Stimulated activated CD4-positive, alpha-beta T cell treated with anti-CD3 and anti-CD28 coated beads, Interleukin-1b, Interleukin-23, amount 100 ng/mL, for 24 hours (primary cell): ENCODE data around the gene ANTKMT.
A peak's percentile ranks its signal among the peaks of the same experiment; 100 is the strongest.

Experiments
- DNase-seq, 4 experiments: peaks; one replicate each; pipeline ENCODE4 v3.0.0-alpha.2; 2020; ENCODE audit warnings: low read depth in 4 of 4, low spot score in 1 of 4

ANTKMT gene

GRCh38 chr16:727291-727977 is 6.5 kb downstream of the ANTKMT start:
- DNase-seq = no peak

DNA sequence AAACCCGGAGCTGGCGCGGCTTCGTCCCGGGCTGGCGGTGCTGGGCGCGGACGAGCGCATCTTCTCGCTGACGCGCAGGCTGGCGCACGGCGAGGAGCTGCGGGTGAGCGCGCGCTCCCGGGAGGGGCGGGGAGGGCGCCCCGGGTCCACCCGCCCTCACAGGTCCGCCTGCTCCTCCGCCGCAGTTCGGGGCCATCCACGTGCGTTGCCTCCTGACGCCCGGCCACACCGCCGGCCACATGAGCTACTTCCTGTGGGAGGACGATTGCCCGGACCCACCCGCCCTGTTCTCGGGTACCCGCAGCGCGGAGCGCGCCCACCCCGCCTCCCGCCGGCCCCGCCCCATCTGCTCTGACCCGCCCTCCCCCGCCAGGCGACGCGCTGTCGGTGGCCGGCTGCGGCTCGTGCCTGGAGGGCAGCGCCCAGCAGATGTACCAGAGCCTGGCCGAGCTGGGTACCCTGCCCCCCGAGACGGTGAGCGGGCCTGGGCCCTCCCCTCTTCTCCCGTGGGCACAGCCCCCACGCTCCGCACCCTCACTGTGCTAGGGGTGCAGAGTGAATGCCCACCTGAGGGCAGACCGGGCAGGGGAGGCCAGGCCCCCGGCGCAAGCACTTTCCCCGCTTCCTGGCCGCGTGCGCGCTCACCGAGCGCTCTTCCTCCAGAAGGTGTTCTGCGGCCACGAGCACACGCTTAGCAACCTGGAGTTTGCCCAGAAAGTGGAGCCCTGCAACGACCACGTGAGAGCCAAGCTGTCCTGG is 7.4 kb downstream of the ANTKMT start:
- peak in 2 of 4 experiments; percentile 41 to 64 for DNase-seq

- DNase-seq = no peak
These were observed 8.2 kb downstream of the ANTKMT start for GRCh38 chr16:728890-729744.

- DNase-seq = no peak
These were observed 9.1 kb downstream of the ANTKMT start for GRCh38 chr16:729768-730665.

DNA sequence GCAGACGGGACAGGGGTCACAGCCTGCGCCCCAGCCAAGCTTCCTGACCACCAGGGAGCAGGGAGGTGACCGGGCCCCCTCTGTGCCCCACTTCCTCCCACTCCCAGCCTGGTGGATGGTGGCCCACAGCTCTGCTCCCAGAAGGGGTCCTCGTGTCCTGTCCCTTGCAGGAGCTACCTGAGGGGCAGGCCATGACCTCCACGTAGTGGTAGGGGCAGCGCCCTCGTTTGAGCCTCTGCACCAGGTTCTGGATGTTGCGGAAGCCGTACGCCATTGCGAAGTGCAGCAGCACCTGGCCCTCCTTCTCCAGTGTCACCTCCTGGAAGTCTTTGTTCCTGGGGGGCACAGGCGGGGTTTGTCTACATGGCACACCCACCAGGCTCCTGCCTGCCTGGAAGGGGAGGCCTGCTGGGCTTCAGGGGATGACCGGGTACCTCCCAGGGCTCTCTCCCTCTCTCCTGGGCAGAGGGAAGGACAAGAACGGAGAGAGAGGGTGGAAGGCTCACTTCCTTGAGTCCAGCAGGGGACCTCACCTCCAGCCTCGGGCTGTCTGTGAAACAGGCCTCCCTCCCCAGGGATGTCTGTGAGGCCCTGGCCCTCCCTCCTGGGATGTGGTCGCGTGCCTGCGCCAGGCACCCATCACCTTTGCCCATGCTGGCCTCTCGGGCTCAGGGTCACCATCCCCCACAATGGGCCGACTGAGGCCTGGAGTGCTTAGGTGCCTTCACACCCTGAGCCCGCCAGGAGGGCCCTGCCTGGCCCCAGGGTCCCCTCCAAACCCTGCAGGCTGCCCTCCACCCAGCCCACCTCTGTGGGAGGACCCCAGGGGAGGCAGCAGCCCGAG is 9.9 kb downstream of the ANTKMT start:
- no peak for DNase-seq

DNA sequence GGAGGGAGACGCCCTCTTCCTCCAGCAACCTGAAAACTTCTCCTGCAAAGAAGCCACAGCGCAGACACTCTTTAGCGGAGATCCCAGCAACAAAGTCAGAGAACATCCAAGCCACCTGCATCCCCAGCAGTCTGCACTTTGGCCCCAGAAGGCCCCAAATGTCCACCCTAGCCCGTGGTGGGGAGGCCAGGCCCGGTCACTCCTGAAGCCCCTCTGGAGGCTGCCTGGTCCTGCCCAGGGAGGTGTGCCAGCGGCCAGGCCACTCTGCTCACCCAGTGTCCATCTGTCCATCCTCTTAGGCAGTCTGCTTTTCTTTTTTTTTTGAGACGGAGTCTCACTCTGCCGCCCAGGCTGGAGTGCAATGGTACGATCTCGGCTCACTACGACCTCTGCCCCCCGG is 11.4 kb downstream of the ANTKMT start:
- no peak for DNase-seq

GRCh38 chr16:732936-733335 is 12.0 kb downstream of the ANTKMT start:
- no peak for DNase-seq

- DNase-seq = no peak
These were observed 12.6 kb downstream of the ANTKMT start for GRCh38 chr16:733382-734207.

DNA sequence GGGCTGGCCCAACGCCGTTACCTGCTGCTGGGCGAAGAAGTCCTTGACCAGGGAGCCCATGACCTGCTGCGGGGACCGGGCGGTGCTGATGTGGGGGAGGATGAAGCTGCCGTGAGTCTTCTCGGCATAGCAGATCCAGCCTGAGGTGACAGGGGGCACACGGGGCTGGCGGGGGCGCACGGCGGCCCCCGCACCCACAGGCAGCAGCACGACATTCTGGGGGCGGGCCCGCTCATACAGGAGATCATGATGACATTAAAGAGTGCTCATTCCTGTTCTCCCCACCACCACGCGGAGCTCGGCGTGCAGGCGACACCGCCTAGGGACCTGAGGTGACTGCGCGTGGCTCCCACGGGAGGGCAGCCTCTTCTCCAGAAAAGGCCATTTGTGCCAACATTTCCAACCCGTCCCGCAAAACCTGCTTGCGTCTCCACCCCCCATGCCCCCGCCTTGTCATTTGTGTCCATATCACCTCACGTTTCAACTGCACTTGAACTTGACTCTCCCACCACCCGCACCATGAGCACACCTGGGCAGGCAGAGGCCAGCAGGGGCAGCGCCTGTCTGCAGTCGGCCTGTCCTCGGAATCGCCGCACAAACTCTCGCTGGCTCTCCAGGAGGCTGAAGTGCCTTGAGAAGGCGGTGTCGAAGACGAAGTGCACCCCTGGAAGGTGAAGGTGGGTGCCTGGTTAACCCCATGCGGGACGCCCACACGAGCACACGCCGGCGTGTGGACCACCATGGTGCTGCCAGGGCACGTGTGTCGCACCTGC is 13.4 kb downstream of the ANTKMT start:
- no peak for DNase-seq

GRCh38 chr16:734981-735881 is 14.3 kb downstream of the ANTKMT start:
- no peak for DNase-seq

- peak in 2 of 4 experiments; percentile 41 to 65 for DNase-seq
These were observed 15.1 kb downstream of the ANTKMT start for GRCh38 chr16:735982-736453.

DNA sequence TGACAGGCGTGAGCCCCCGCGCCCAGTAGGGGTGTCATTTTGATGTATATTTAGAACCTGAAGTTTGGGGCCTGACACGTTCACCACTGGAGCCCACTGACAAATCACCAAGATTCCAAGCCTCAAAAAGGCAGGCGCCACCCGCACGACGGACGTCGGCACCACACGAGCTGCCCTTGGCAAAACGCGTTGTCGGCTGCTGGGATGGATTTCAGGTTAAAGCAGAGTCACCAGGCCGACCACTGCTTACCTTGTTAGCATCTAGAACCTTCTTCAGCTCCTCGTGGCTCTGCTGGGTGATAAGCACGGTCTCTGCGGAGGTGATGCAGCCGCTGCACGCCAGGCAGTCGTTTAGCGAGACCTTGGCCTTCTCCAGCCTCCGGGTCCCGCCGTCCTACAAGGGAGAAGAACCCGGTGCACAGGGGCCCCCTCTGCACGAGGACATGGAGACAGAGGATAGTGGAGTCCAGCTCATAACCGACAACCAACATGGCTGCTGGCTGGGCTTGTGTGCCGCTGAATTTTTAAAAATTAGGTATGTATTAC is 16.1 kb downstream of the ANTKMT start:
- DNase-seq = no peak

DNA sequence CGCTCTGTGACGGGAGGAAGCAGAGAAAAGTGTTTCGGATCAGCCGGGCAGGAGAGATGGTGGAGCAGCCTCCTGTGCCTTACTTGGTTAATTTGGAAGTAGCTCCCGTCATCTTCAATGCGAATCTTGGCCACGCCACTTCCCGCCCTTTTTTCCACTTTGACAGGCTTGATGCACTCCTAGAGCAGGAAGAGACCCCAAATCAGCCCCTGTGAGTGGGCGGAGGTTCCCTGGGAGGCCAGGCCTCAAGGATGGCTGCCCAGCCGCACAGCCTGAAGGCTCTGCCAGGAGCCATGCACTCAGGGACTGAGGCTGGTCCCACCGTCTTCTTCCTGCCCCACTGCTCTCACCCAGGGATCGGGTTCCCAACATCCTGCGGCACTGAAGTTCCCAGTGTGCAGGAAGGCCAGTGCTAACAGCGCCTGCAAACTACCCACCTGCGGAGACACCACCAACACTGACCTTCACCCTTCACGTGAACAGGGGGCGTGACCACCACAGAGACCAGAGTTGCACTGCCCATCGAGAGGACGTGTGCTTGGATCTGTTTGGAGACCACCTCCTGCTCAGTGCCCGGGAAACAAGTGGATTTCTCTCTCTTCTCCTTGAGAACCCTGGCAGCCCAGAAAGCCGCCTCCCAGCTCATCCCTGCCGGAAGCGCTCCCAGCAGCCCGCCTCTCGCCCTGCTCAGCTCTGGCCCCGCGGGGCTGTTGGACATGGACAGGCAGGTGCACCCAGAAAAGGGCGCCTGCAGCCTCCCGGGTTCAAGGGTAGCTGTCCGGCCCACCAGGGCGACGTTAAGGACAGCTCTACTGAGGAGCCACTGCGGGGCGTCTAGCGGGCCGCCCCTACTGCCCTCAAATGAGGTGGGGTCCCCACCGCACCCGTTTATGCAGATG is 18.9 kb downstream of the ANTKMT start:
- no peak for DNase-seq

GRCh38 chr16:740459-740763 is 19.5 kb downstream of the ANTKMT start:
- no peak for DNase-seq

DNA sequence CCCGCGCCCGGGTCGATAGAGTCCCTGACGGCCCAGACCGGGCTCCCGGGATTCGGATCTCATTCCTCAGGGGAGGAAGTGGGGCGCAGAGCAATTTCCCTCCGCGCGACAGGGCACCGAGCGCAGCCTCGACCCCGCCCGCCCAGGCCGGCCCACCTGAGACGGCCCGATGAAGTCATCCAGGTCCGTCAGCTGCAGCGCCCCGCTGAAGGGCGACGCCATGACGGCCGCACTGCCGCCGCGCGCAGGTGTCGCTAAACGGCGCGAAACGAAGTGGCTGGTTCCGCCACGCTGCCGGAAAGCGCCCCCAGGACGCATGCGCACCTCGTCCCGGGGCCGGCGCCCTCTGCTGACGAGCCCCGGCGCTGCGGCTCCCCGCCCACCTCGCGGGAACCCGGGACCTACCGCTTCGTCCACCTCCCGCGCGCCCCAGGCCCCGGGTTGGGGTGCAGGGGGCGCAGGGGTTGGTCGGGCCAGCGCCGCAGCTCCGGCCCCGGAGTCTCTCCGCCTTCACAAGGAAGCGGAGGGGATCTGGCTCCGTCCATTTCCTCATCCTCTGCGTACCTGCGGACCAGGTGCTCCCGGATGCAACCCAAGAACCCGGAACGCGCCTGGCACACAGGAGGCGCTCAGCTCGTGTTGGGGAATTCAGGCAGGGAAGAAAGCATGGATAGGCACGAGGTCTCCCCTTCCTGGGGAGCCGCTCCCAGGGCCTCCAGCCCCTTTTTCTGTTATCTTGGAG is 20.0 kb downstream of the ANTKMT start, which contains the start of gene CIAO3:
CIAO3 (minus strand) TSS at position 234 of the 742 bp plus-strand sequence; CDS start at position 222, 12 bp downstream.
- peak; percentile 85 to 92 (median 88) for DNase-seq
